ENCODE data around the gene RGPD8. TPM values are rescaled to one million over a fixed set of nuclear protein-coding genes. Genes with fewer than 3 reads are reported as not detected.

The RGPD8 gene
- total RNA-seq, 2 experiments from 2014 or later: not detected

- no peak for TF ChIP-seq EZH2phosphoT487 (IDR thresholded peaks at IDR 0.05; ENCODE audit: borderline replicate concordance, low read depth, low read length)
- intact Hi-C loops (cut with micrococcal nuclease; ENCODE audit: unreplicated experiment): no loop called here
- Histone ChIP-seq H3K27ac (ENCODE audit: low read depth, low read length, poor library complexity, severe bottlenecking) (no peak overlapping the region), H3K79me2 (ENCODE audit: insufficient read depth, low read depth, low read length) (no peaks in the 10 kb centered on the region), H3K9me2 (ENCODE audit: insufficient read depth, low read length) (no peaks in the 10 kb centered on the region), H3K36me3 (ENCODE audit: insufficient read depth, low read length) (no peaks in the 10 kb centered on the region), H4K20me1 (ENCODE audit: insufficient read depth, low read length) (no peaks in the 10 kb centered on the region), H3K4me1 (ENCODE audit: insufficient read depth, low read length, poor library complexity, severe bottlenecking) (no peaks in the 10 kb centered on the region), H3K4me2 (ENCODE audit: low read length) (no peak overlapping the region), H3K9me3 (ENCODE audit: low read length) (no peaks in the 10 kb centered on the region), H3K4me3 (ENCODE audit: low read depth, low read length, poor library complexity, severe bottlenecking) (no peak overlapping the region), H2AFZ (ENCODE audit: low read length) (no peak overlapping the region)
- CTCF ChIA-PET (ENCODE audit: unreplicated experiment): no interaction called here
- BruUV-seq (replicated peaks): no TSS peak
- no peak for DNase-seq (ENCODE audit: low spot score)
- POLR2A ChIA-PET: no interaction called here
These were observed 29.8 kb upstream of the RGPD8 start for GRCh38 chr2:112463256-112463655.

- BruUV-seq (replicated peaks): no TSS peak
- no peak overlapping the region for H3K4me3 ChIP-seq (ENCODE audit: low read depth, low read length, poor library complexity, severe bottlenecking)
- CTCF ChIA-PET (ENCODE audit: unreplicated experiment): no interaction called here
- no peaks in the 10 kb centered on the region for H3K79me2 ChIP-seq (ENCODE audit: insufficient read depth, low read depth, low read length)
- no peak overlapping the region for H3K27ac ChIP-seq (ENCODE audit: low read depth, low read length, poor library complexity, severe bottlenecking)
- H3K36me3 ChIP-seq (ENCODE audit: insufficient read depth, low read length): no peaks in the 10 kb centered on the region
- no peak overlapping the region for H2AFZ ChIP-seq (ENCODE audit: low read length)
- no peaks in the 10 kb centered on the region for H3K9me3 ChIP-seq (ENCODE audit: low read length)
- no peaks in the 10 kb centered on the region for H3K9me2 ChIP-seq (ENCODE audit: insufficient read depth, low read length)
- no peak for DNase-seq (ENCODE audit: low spot score)
- no peaks in the 10 kb centered on the region for H3K4me1 ChIP-seq (ENCODE audit: insufficient read depth, low read length, poor library complexity, severe bottlenecking)
- H4K20me1 ChIP-seq (ENCODE audit: insufficient read depth, low read length): no peaks in the 10 kb centered on the region
- intact Hi-C loops (cut with micrococcal nuclease; ENCODE audit: unreplicated experiment): no loop called here
- POLR2A ChIA-PET: interaction anchor here (0.6 kb wide), 2 partner anchors 13 to 119 kb away, joined by 5 read pairs; no protein-coding TSS in a partner anchor
- TF ChIP-seq EZH2phosphoT487 (IDR thresholded peaks at IDR 0.05; ENCODE audit: borderline replicate concordance, low read depth, low read length) (no peak), CTCF (conservative IDR thresholded peaks at IDR 0.05; ENCODE audit: low read length) (no peak)
- H3K4me2 ChIP-seq (ENCODE audit: low read length): no peak overlapping the region
These were observed 28.7 kb upstream of the RGPD8 start for GRCh38 chr2:112462178-112462577.

GRCh38 chr2:112459372-112459771 lies 25.9 kb upstream of the RGPD8 start:
- TF ChIP-seq CTCF (conservative IDR thresholded peaks at IDR 0.05; ENCODE audit: low read length) (no peak), EZH2phosphoT487 (IDR thresholded peaks at IDR 0.05; ENCODE audit: borderline replicate concordance, low read depth, low read length) (no peak)
- Histone ChIP-seq H3K79me2 (ENCODE audit: insufficient read depth, low read depth, low read length) (no peaks in the 10 kb centered on the region), H3K4me1 (ENCODE audit: insufficient read depth, low read length, poor library complexity, severe bottlenecking) (no peaks in the 10 kb centered on the region), H3K9me3 (ENCODE audit: low read length) (no peaks in the 10 kb centered on the region), H3K27ac (ENCODE audit: low read depth, low read length, poor library complexity, severe bottlenecking) (no peak overlapping the region), H3K9me2 (ENCODE audit: insufficient read depth, low read length) (no peaks in the 10 kb centered on the region), H2AFZ (ENCODE audit: low read length) (no peak overlapping the region), H3K36me3 (ENCODE audit: insufficient read depth, low read length) (no peaks in the 10 kb centered on the region), H3K4me3 (ENCODE audit: low read depth, low read length, poor library complexity, severe bottlenecking) (no peak overlapping the region), H4K20me1 (ENCODE audit: insufficient read depth, low read length) (no peaks in the 10 kb centered on the region), H3K4me2 (ENCODE audit: low read length) (no peak overlapping the region)
- CTCF ChIA-PET (ENCODE audit: unreplicated experiment): no interaction called here
- POLR2A ChIA-PET: interaction anchor here (0.5 to 0.7 kb wide), 3 partner anchors 8 to 200 kb away, joined by 3 to 4 read pairs (median 4); no protein-coding TSS in a partner anchor
- intact Hi-C loops (cut with micrococcal nuclease; ENCODE audit: unreplicated experiment): no loop called here
- BruUV-seq (replicated peaks): no TSS peak
- no peak for DNase-seq (ENCODE audit: low spot score)

Data from OCI-LY7 (cell line).